Left lung (tissue), 10 donors: ENCODE results near the gene DENND1A. TPM values are rescaled to one million over a fixed set of nuclear protein-coding genes. Genes with fewer than 3 reads are reported as not detected.

Experiments used
- ATAC-seq: fragments of 200-7000 bp; cut with Tn5 transposase; one replicate; pipeline ENCODE4 v1.9.1; 2020; ENCODE audit warnings: moderate library complexity
- DNase-seq, 4 donors: peaks; one replicate each; pipeline ENCODE4 v3.0.0-alpha.2; 2013 to 2020
- H3K27ac ChIP-seq, 2 donors: fragments of 200-600 bp; sonication (generic) in 1 of 2; one replicate each; pipeline versions ENCODE4 v1.5.0 to v1.8.0; 2020 to 2021
- H3K27me3 ChIP-seq, 2 donors: fragments of 200-600 bp; sonication (generic) in 1 of 2; one replicate each; pipeline versions ENCODE4 v1.5.0 to v1.8.0; 2020 to 2021
- H3K36me3 ChIP-seq, 2 donors: fragments of 200-600 bp; sonication (generic) in 1 of 2; one replicate each; pipeline versions ENCODE4 v1.5.0 to v1.8.0; 2020 to 2021
- H3K4me1 ChIP-seq, 2 donors: fragments of 200-600 bp; one replicate each; pipeline ENCODE4 v1.8.0; 2021
- H3K4me3 ChIP-seq, 2 donors: fragments of 200-600 bp; sonication (generic) in 1 of 2; one replicate each; pipeline versions ENCODE4 v1.5.0 to v1.8.0; 2020 to 2021; ENCODE audit warnings: mild to moderate bottlenecking in 1 of 2
- H3K9me3 ChIP-seq, 2 donors: fragments of 200-600 bp; sonication (generic) in 1 of 2; one replicate each; pipeline versions ENCODE4 v1.5.0 to v1.8.0; 2020 to 2021
- intact Hi-C, 2 donors: fragments of 100-400 bp; cut with DNase I; formaldehyde crosslinking; loops; one replicate each; pipeline versions ENCODE4 v1.11.2 to v1.14.2; 2022
- polyA plus RNA-seq, 6 donors: library from polyadenylated mRNA; unstranded; fragments of 120-200 nt; gene quantifications; one replicate each; pipeline ENCODE4 v1.2.1, GENCODE V29; 2013; ENCODE audit not compliant: insufficient read length in 6 of 6
- total RNA-seq, 2 donors: library from RNA; stranded (reverse); fragmentation: NEBNext Ultra II Directional; extraction: Animal tissue kit (Norgen Biotek cat#: 25700); gene quantifications; one replicate each; pipeline ENCODE4 v1.2.1, GENCODE V29; 2021
- TF ChIP-seq, protein P1 (sequence below), 2 donors: fragments of 200-600 bp; sonication (generic) in 1 of 2; IDR thresholded peaks; one replicate each; pipeline versions ENCODE4 v1.5.0 to v1.8.0; 2021; ENCODE audit warnings: antibody characterized with exemption in 2 of 2
- donor health status: DM: no; HTN: yes; CAD: no.
- donor health status: DM: no; HTN: no; CAD: no.

The DENND1A gene
- total and polyA plus RNA-seq, 8 donors, result 8.3 to 23.2 (median 9.7) TPM

- H3K27me3 ChIP-seq, result no peaks in the 10 kb centered on the region
- peaks cover 0 to 10% of the 10 kb centered on the region in 2 donors for H3K36me3 ChIP-seq
- TF ChIP-seq, protein P1, sequence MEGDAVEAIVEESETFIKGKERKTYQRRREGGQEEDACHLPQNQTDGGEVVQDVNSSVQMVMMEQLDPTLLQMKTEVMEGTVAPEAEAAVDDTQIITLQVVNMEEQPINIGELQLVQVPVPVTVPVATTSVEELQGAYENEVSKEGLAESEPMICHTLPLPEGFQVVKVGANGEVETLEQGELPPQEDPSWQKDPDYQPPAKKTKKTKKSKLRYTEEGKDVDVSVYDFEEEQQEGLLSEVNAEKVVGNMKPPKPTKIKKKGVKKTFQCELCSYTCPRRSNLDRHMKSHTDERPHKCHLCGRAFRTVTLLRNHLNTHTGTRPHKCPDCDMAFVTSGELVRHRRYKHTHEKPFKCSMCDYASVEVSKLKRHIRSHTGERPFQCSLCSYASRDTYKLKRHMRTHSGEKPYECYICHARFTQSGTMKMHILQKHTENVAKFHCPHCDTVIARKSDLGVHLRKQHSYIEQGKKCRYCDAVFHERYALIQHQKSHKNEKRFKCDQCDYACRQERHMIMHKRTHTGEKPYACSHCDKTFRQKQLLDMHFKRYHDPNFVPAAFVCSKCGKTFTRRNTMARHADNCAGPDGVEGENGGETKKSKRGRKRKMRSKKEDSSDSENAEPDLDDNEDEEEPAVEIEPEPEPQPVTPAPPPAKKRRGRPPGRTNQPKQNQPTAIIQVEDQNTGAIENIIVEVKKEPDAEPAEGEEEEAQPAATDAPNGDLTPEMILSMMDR (IDR thresholded peaks at IDR 0.05), result no peak
- H3K27ac ChIP-seq, result no peak overlapping the region
- ATAC-seq (no peak), DNase-seq (no peak)
- no peaks in the 10 kb centered on the region for H3K9me3 ChIP-seq
- H3K4me3 ChIP-seq, result no peak overlapping the region
- intact Hi-C loops, result no loop called here
- H3K4me1 ChIP-seq, result peaks cover 0 to 17% of the 10 kb centered on the region in 2 donors
These were observed 378.2 kb downstream of the DENND1A start for GRCh38 chr9:123551734-123552133.

DNA sequence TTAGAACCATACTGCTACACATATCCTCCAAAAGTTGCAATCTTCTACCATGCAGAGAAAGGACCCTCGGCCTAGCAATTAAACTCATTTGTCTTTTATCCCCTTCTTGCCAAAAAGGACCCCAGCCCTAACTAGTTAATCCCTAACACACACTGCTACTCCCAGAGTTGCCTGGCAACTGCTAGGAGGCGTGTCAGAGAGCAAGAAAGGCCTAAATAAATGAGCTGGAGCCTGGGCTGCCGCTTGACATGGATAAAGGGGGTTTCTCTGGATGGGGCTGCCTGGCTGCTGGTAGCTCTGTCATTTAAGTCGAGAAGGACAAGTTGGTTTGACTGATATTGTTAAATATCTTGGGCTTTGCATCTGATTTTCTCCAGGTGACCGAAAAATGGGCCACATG, 379.1 kb downstream of the DENND1A start:
- Histone ChIP-seq H3K9me3 (no peaks in the 10 kb centered on the region), H3K4me1 (peaks cover 0 to 12% of the 10 kb centered on the region in 2 donors), H3K27me3 (no peaks in the 10 kb centered on the region), H3K27ac (no peak overlapping the region), H3K36me3 (peaks cover 0 to 3% of the 10 kb centered on the region in 2 donors), H3K4me3 (no peak overlapping the region)
- intact Hi-C loops, result no loop called here
- ATAC-seq, result no peak
- TF ChIP-seq, protein P1 (IDR thresholded peaks at IDR 0.05), result no peak
- DNase-seq, result no peak

GRCh38 chr9:123550012-123550411, 379.9 kb downstream of the DENND1A start:
- intact Hi-C loops, result no loop called here
- no peaks in the 10 kb centered on the region for H3K9me3 ChIP-seq
- H3K27me3 ChIP-seq, result no peaks in the 10 kb centered on the region
- peaks cover 0 to 12% of the 10 kb centered on the region in 2 donors for H3K4me1 ChIP-seq
- no peak overlapping the region for H3K27ac ChIP-seq
- peaks cover 0 to 3% of the 10 kb centered on the region in 2 donors for H3K36me3 ChIP-seq
- no peak overlapping the region for H3K4me3 ChIP-seq
- DNase-seq, result no peak
- ATAC-seq, result no peak
- TF ChIP-seq, protein P1 (IDR thresholded peaks at IDR 0.05), result no peak

DNA sequence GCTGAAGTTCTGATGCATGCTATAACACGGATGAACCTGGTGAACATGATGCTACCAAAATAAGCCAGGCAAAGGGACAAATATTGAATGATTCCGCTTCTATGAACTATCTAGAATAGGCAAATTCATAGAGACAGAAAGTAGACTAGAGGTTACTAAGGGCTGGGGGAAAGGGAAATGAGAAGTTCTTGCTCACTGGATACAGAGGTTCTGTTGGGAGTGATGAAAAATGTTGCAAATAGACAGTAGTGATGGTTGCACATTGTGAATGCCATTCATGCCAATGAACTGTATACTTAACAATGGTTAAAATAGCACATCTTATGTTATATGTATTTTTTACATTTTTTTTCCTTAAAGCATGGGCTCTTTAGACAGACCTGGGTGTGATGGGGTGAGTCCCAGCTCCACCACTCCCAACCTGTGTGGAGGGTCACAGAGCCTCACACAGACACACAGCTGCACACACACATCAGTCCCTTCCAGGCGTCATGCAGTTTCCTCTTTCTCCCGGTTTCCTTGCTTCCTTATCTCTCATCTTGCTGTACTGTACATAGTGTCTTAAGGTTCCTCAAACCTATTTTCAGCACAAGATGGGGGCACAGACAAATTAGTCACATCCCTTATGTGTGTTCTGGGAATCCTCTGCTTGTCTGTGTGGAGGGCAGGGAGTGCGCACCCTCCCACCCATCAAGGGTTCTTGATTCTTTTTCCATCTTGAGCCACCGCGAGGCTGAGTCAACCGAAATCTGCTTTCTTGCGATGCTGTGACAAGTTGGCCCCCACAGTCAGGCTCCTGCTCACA, 381.0 kb downstream of the DENND1A start:
- intact Hi-C loops, result loop anchor here in 1 of 2 donors (10.0 kb wide), 1 partner anchor 496 kb away; no protein-coding TSS in a partner anchor
- TF ChIP-seq, protein P1 (IDR thresholded peaks at IDR 0.05), result no peak
- Histone ChIP-seq H3K4me3 (no peak overlapping the region), H3K36me3 (no peaks in the 10 kb centered on the region), H3K9me3 (no peaks in the 10 kb centered on the region), H3K27ac (no peak overlapping the region), H3K4me1 (peaks cover 0 to 12% of the 10 kb centered on the region in 2 donors), H3K27me3 (no peaks in the 10 kb centered on the region)
- DNase-seq, result no peak
- peak; percentile 31 for ATAC-seq

DNA sequence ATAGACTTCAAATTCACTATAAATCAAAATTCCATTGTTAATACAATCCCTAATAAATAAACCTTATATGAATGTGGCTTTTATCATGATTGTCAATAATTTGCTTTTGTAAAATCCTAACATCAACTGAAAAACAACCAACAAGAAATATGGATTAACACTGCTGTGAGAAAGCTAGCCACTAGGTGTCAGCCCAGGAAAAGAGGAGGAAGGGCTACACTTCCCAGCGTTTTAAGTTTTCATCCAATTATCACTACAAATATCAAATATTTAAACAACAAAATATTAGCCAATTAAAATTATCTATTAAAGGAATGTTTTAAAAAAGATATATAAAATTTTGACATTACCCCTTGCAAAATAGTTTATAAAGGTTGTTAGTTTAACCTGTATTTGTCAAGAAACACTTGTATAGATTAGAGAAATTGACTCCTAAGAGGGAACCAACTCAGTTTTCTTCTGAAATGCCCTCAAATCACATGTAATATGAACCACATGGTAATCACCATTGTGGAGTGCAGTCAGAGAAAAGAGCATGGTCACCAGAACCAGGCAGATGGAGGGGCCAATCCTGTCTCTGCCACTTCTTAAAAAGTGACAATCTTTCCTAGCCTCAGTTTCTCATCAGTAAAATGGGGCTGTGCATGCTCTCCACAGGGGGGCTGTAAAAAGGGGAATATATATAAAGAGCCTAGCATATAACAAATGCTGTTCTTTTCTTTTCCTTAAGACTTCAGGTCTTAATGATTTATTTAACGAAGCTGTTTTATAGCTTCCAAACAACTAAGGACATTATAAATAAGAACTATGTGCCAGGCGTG, 385.7 kb downstream of the DENND1A start:
- Histone ChIP-seq H3K27me3 (peaks cover 0 to 8% of the 10 kb centered on the region in 2 donors), H3K27ac (no peak overlapping the region), H3K4me1 (no peaks in the 10 kb centered on the region), H3K4me3 (no peak overlapping the region), H3K36me3 (no peaks in the 10 kb centered on the region), H3K9me3 (no peaks in the 10 kb centered on the region)
- intact Hi-C loops, result loop anchor here in 1 of 2 donors (10.0 kb wide), 1 partner anchor 501 kb away; no protein-coding TSS in a partner anchor
- ATAC-seq (peak; percentile 82), DNase-seq (peak in 2 of 4 donors; percentile 20 to 51)
- TF ChIP-seq, protein P1 (IDR thresholded peaks at IDR 0.05), result peak; percentile 60 to 81
